Neutrophil (primary cell): ENCODE measurements around the gene INSYN2A.

ENCODE experiments used
- H3K27ac ChIP-seq: fragments of 200-600 bp; sonication (generic); 2 replicates; pipeline ENCODE4 v1.5.1; 2016; ENCODE audit warnings: mild to moderate bottlenecking, moderate library complexity
- H3K27me3 ChIP-seq: fragments of 200-600 bp; sonication (generic); 2 replicates; pipeline ENCODE4 v1.6.0; 2016; ENCODE audit warnings: mild to moderate bottlenecking
- H3K36me3 ChIP-seq: fragments of 200-600 bp; sonication (generic); 2 replicates; pipeline ENCODE4 v1.5.1; 2017
- H3K4me1 ChIP-seq, 2 experiments: fragments of 200-600 bp in 1 of 2; sonication (generic) in 1 of 2; 1 replicate in 1 of 2; 2 replicates in 1 of 2; pipeline versions ENCODE4 v1.5.1 to v1.6.1; 2013 to 2016; ENCODE audit warnings: low read depth in 1 of 2, low read length in 1 of 2, mild to moderate bottlenecking in 1 of 2, moderate library complexity in 1 of 2; ENCODE audit not compliant: control insufficient read depth in 1 of 2, insufficient read depth in 1 of 2
- H3K4me3 ChIP-seq, 2 experiments: fragments of 200-600 bp in 1 of 2; sonication (generic) in 1 of 2; 1 replicate in 1 of 2; 2 replicates in 1 of 2; pipeline ENCODE4 v1.5.1; 2013 to 2016; ENCODE audit warnings: low read depth in 1 of 2, low read length in 1 of 2, mild to moderate bottlenecking in 1 of 2, moderate library complexity in 1 of 2
- H3K9me3 ChIP-seq: fragments of 200-600 bp; sonication (generic); 2 replicates; pipeline ENCODE4 v1.5.1; 2016
- TF ChIP-seq, protein P1 (sequence below): fragments of 200-600 bp; sonication (generic); IDR thresholded peaks from 2 replicates; pipeline ENCODE4 v1.5.1; 2016; ENCODE audit warnings: antibody characterized with exemption

Gene INSYN2A

DNA sequence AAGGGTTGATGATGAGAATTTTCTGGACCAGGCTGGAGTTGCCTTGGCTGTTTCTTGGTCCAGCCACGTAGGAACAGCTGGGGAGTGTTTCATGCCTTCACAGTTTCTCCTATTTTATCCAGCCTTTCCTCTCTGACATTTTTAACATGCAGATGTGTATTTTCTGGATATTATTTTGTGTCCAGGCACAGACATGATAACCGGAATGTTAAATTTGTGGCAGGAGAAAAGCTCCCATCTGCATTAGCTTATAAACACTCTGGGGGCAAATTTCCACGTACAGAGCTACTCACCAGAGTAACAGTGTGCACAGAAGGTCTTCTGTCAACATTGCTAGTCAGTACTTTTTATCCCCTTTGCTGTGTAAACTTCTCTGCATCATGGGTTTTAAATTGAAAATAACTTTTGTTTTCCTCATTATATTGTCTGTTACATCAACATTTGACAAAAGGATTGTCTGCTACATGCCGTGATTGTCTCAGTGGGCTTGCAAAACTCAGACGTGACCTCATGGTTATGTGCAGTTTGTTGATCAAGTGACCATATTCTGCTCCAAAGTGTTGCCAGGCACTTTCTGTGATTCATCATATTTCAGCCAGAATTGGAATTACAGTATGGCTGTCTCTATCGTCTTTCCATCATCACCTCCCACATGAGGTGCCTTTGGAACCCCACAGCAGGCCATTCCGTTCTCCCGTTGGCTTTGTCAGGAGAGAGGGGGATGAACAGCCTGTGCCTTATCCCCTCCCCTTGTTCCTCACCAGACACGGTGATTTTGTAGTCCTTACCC is 41.4 kb downstream of the INSYN2A start:
- Histone ChIP-seq H3K36me3 (no peaks in the 10 kb centered on the region), H3K27me3 (no peaks in the 10 kb centered on the region), H3K4me3 (no peak overlapping the region), H3K9me3 (no peaks in the 10 kb centered on the region), H3K27ac (no peak overlapping the region), H3K4me1 (no peaks in the 10 kb centered on the region)
- TF ChIP-seq, protein P1, sequence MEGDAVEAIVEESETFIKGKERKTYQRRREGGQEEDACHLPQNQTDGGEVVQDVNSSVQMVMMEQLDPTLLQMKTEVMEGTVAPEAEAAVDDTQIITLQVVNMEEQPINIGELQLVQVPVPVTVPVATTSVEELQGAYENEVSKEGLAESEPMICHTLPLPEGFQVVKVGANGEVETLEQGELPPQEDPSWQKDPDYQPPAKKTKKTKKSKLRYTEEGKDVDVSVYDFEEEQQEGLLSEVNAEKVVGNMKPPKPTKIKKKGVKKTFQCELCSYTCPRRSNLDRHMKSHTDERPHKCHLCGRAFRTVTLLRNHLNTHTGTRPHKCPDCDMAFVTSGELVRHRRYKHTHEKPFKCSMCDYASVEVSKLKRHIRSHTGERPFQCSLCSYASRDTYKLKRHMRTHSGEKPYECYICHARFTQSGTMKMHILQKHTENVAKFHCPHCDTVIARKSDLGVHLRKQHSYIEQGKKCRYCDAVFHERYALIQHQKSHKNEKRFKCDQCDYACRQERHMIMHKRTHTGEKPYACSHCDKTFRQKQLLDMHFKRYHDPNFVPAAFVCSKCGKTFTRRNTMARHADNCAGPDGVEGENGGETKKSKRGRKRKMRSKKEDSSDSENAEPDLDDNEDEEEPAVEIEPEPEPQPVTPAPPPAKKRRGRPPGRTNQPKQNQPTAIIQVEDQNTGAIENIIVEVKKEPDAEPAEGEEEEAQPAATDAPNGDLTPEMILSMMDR: no peak

DNA sequence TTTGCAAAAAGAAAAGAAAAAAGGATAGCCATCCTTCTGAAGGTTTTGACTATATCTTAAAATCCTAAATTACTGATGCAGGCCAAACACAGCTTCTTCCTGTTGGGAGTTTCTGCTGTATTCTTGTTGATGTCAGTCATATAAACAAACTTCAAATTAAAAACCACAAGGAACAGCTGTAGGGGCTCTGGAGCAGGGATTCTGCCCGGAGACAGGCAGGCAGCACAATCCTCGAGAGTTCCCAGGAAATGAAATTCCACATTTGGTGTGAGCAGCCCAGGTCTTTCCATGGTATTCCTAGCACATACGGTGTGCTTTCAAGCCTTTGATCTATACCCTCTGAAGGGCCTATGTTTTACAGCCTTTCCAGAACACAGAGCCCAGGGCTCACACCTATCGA is 43.2 kb downstream of the INSYN2A start:
- no peaks in the 10 kb centered on the region for H3K36me3 ChIP-seq
- H3K27ac ChIP-seq: no peak overlapping the region
- TF ChIP-seq, protein P1: no peak
- H3K9me3 ChIP-seq: no peaks in the 10 kb centered on the region
- H3K27me3 ChIP-seq: peaks cover 11% of the 10 kb centered on the region
- H3K4me3 ChIP-seq: no peak overlapping the region
- no peaks in the 10 kb centered on the region for H3K4me1 ChIP-seq

DNA sequence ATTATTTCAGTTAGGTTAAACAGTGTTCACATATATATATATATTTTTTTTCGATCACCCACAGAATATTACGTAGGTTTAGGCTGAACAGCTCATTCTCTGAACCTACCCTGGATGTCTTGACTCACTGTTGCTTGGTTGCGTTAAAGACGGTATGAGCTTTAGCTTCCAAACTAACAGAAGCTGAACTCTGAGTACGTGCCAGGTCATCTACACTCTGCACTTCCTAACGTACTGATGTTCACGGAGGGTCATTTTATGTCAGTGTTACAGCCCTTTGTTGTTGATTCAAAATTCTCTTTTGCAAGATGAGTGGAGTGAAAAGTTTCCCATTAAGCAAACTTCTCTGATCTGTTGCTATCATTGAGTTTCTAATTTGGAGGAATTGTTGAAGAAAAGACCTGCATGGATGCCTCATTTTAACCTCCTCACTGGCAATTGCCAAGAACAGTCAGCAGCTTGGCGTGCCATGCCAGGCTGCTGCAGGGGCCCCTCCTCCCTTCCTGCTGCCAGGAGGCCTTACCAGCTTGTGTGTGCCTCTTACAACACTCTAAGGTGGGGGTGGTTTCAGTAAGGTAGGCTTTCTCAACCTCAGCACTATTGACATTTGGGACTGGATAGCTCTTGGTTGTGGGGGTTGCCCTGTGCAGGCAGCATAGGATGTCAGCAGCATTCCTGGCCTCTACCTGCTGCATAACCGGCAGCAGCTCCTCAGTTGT is 44.3 kb downstream of the INSYN2A start:
- TF ChIP-seq, protein P1: no peak
- Histone ChIP-seq H3K4me1 (no peaks in the 10 kb centered on the region), H3K36me3 (no peaks in the 10 kb centered on the region), H3K27me3 (peaks cover 13% of the 10 kb centered on the region), H3K4me3 (no peak overlapping the region), H3K9me3 (no peaks in the 10 kb centered on the region), H3K27ac (no peak overlapping the region)

DNA sequence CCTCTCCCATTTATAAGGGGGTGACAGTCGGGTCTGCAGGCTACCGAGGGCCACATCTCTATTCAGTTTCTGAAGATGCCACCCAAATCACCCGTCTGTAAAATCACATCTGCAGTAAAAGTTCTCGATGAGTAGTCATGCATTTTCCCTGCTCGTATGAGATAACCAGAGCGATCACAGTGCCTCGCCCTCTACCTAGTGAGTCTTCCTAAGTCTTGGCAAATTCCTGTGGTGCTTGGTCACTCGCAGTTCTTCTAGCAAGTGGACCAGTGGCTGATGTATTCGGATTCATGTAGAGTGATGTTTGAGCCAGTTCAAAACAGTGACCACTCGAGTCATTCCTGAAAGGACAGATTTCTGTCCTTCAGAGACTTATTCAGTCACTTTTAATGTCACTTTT is 44.9 kb downstream of the INSYN2A start:
- H3K27me3 ChIP-seq: peaks cover 13% of the 10 kb centered on the region
- H3K9me3 ChIP-seq: no peaks in the 10 kb centered on the region
- H3K4me1 ChIP-seq: no peaks in the 10 kb centered on the region
- no peak overlapping the region for H3K4me3 ChIP-seq
- TF ChIP-seq, protein P1: no peak
- no peaks in the 10 kb centered on the region for H3K36me3 ChIP-seq
- no peak overlapping the region for H3K27ac ChIP-seq

DNA sequence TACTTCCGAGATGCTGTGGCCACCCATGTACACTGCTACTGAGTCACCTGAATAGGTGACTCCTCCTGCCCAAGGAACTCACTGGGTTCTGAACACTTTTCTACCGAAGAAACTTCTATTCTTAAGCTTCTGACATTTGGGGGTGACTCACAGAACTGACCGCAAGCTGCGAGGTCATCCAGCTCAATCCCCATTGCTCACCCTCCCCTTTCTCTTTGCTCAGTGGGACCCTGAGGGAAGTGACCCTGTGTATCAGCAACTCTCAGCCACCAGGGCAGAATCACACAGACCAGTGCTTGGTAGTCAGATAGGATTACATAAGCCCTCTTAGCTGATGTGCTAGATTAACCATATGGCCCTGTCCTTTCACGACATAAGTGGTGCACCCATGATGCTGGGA is 46.3 kb downstream of the INSYN2A start:
- peaks cover 13% of the 10 kb centered on the region for H3K27me3 ChIP-seq
- H3K9me3 ChIP-seq: no peaks in the 10 kb centered on the region
- TF ChIP-seq, protein P1: no peak
- no peaks in the 10 kb centered on the region for H3K36me3 ChIP-seq
- H3K4me3 ChIP-seq: no peak overlapping the region
- no peak overlapping the region for H3K27ac ChIP-seq
- H3K4me1 ChIP-seq: no peaks in the 10 kb centered on the region
